Ovary (tissue), 9 donors: Measurements from ENCODE around the gene GALNT16. TPM values are rescaled to one million over a fixed set of nuclear protein-coding genes. Genes with fewer than 3 reads are reported as not detected.

Source experiments
- DNase-seq, 5 donors: peaks; one replicate each; pipeline ENCODE4 v3.0.0-alpha.2; 2019 to 2020
- H3K27ac ChIP-seq, 2 donors: fragments of 200-600 bp; one replicate each; pipeline versions ENCODE4 v1.5.1 to v1.8.0; 2019 to 2022
- H3K27me3 ChIP-seq: fragments of 200-600 bp; one replicate; pipeline ENCODE4 v1.8.0; 2022
- H3K36me3 ChIP-seq: fragments of 200-600 bp; sonication (generic); one replicate; pipeline ENCODE4 v1.5.1; 2019
- H3K4me1 ChIP-seq: one replicate; pipeline ENCODE4 v1.8.1; 2013; ENCODE audit warnings: mild to moderate bottlenecking, moderate library complexity; ENCODE audit not compliant: insufficient read depth
- H3K4me3 ChIP-seq: fragments of 200-600 bp; sonication (generic); one replicate; pipeline ENCODE4 v1.5.1; 2017
- H3K9me3 ChIP-seq, 2 donors: fragments of 200-600 bp in 1 of 2; sonication (generic) in 1 of 2; one replicate each; pipeline versions ENCODE4 v1.5.1 to v1.8.1; 2013 to 2019; ENCODE audit warnings: mild to moderate bottlenecking in 1 of 2, moderate library complexity in 1 of 2
- CTCF ChIP-seq, 3 donors: fragments of 450-650 bp in 2 of 3; fragments of 200-600 bp in 1 of 3; IDR thresholded peaks; one replicate each; pipeline versions ENCODE4 v1.5.1 to v1.8.0; 2016 to 2022; ENCODE audit warnings: antibody characterized with exemption in 3 of 3, mild to moderate bottlenecking in 1 of 3
- EP300 ChIP-seq: sonication (generic); formaldehyde crosslinking; IDR thresholded peaks from one replicate; pipeline ENCODE4 v1.6.1; 2017; ENCODE audit warnings: antibody characterized with exemption
- POLR2A ChIP-seq: fragments of 450-650 bp; IDR thresholded peaks from one replicate; pipeline ENCODE4 v1.6.1; 2017; ENCODE audit warnings: antibody characterized with exemption, mild to moderate bottlenecking, moderate library complexity
- WGBS, 3 donors: extraction: QIAGEN DNeasy Blood & Tissue Kit in 1 of 3; methylation state at CpG; one replicate each; pipeline versions ENCODE4 v1.1.5 to v1.1.7; 2013 to 2017; 5-methylcytosine and 5-hydroxymethylcytosine counted together
- intact Hi-C, 4 donors: fragments of 100-400 bp; cut with DNase I; formaldehyde crosslinking; loops; one replicate each; pipeline versions ENCODE4 v1.11.0 to v1.15.1; 2022 to 2023
- polyA plus RNA-seq, 2 donors: library from polyadenylated mRNA; stranded (reverse); fragments of 200-250 nt in 1 of 2; fragments of 350-450 nt in 1 of 2; fragmentation: Illumina TruSeq in 1 of 2; extraction: RNeasy Lipid Tissue Mini Kit (QIAGEN cat#74804) in 1 of 2; gene quantifications; one replicate each; pipeline ENCODE4 v1.2.3, GENCODE V29; 2013 to 2014
- total RNA-seq, 7 donors: library from RNA; depleted of rRNA in 2 of 7; stranded (reverse); fragments of >200 nt in 2 of 7; fragmentation: NEBNext Ultra II Directional in 3 of 7; extraction: Animal tissue kit (Norgen Biotek cat#: 25700) in 3 of 7; gene quantifications; one replicate each; pipeline versions ENCODE4 v1.1.0 to v1.2.4, GENCODE V29; 2016 to 2023
- donor health status: DM: no; HTN: no; CAD: no; lungs with moderate emphysema.
- donor health status: DM: no; HTN: no; CAD: no.
- donor health status: Bipolar disorder and iron deficiency.
- donor health status: DM: yes; HTN: yes; CAD: no.
- donor health status: DM: no; HTN: no; CAD: no.
- donor health status: DM: yes; HTN: yes; CAD: no.

Gene GALNT16
- total and polyA plus RNA-seq, 9 donors = 0.36 to 5.3 (median 2.0) TPM

GRCh38 chr14:69247676-69248440 is 12.1 kb upstream of the GALNT16 start:
- Histone ChIP-seq H3K27me3 (no peaks in the 10 kb centered on the region), H3K27ac (peak overlapping the region in 1 of 2 donors; percentile 58), H3K9me3 (no peaks in the 10 kb centered on the region), H3K4me3 (no peak overlapping the region), H3K36me3 (no peaks in the 10 kb centered on the region), H3K4me1 (peaks cover 1% of the 10 kb centered on the region)
- WGBS, 3 donors = 13 to 19% (median 17%) methylated on average over 3 of the region's 3 CpGs
- intact Hi-C loops = loop anchor here in 3 of 4 donors (10.0 kb wide), 3 partner anchors 107 to 327 kb away; partner anchors contain the start of gene CCDC177 (in 1 of the 3)
- peak; percentile 65 to 83 (median 75) for DNase-seq
- TF ChIP-seq POLR2A (no peak), EP300 (no peak), CTCF (IDR thresholded peaks at IDR 0.05) (peak in 2 of 3 donors; percentile 22 to 46)

GRCh38 chr14:69249603-69250002 is 10.4 kb upstream of the GALNT16 start:
- intact Hi-C loops = loop anchor here in 3 of 4 donors (10.0 kb wide), 3 partner anchors 105 to 325 kb away; partner anchors contain the start of gene CCDC177 (in 1 of the 3)
- Histone ChIP-seq H3K27ac (no peak overlapping the region), H3K4me1 (peaks cover 1% of the 10 kb centered on the region), H3K9me3 (no peaks in the 10 kb centered on the region), H3K27me3 (no peaks in the 10 kb centered on the region), H3K36me3 (no peaks in the 10 kb centered on the region), H3K4me3 (no peak overlapping the region)
- 89 to 94% (median 93%) methylated on average over 5 of the region's 5 CpGs for WGBS, 3 donors
- no peak for DNase-seq
- no peak for TF ChIP-seq CTCF (IDR thresholded peaks at IDR 0.05)
- no peak for TF ChIP-seq EP300
- no peak for TF ChIP-seq POLR2A

GRCh38 chr14:69252851-69253250 is 7.1 kb upstream of the GALNT16 start:
- intact Hi-C loops = no loop called here
- WGBS, 3 donors = 56 to 82% (median 69%) methylated on average over 3 of the region's 3 CpGs
- Histone ChIP-seq H3K4me1 (no peaks in the 10 kb centered on the region), H3K27ac (no peak overlapping the region), H3K27me3 (no peaks in the 10 kb centered on the region), H3K4me3 (no peak overlapping the region), H3K9me3 (no peaks in the 10 kb centered on the region), H3K36me3 (no peaks in the 10 kb centered on the region)
- DNase-seq = no peak
- TF ChIP-seq POLR2A (no peak), CTCF (IDR thresholded peaks at IDR 0.05) (no peak)

- H3K27ac ChIP-seq = no peak overlapping the region
- TF ChIP-seq EP300 = no peak
- TF ChIP-seq CTCF (IDR thresholded peaks at IDR 0.05) = no peak
- no peak for TF ChIP-seq POLR2A
- H3K36me3 ChIP-seq = no peaks in the 10 kb centered on the region
- 15 to 22% (median 20%) methylated on average over 14 of the region's 14 CpGs for WGBS, 3 donors
- intact Hi-C loops = no loop called here
- H3K9me3 ChIP-seq = no peaks in the 10 kb centered on the region
- H3K4me1 ChIP-seq = peaks cover 2% of the 10 kb centered on the region
- DNase-seq = no peak
- H3K27me3 ChIP-seq = no peaks in the 10 kb centered on the region
- H3K4me3 ChIP-seq = peak overlapping the region; percentile 53
These were observed 811 bp upstream of the GALNT16 start for GRCh38 chr14:69259168-69259526.
